Muscle of leg (tissue), 11 donors: ENCODE measurements around the gene LYPD6. TPM values are rescaled to one million over a fixed set of nuclear protein-coding genes. Genes with fewer than 3 reads are reported as not detected.
A peak's percentile ranks its signal among the peaks of the same experiment; 100 is the strongest.

ENCODE experiments used
- DNase-seq: peaks from one replicate; pipeline ENCODE4 v3.0.0; 2013
- H3K27ac ChIP-seq: one replicate; pipeline ENCODE4 v1.5.1; 2013; ENCODE audit warnings: mild to moderate bottlenecking, low read length, control low read depth
- H3K27me3 ChIP-seq: one replicate; pipeline ENCODE4 v1.6.1; 2013; ENCODE audit warnings: low read length; ENCODE audit not compliant: control insufficient read depth, insufficient read depth
- H3K36me3 ChIP-seq: one replicate; pipeline ENCODE4 v1.6.1; 2013; ENCODE audit warnings: low read length; ENCODE audit not compliant: control insufficient read depth, insufficient read depth
- H3K4me1 ChIP-seq: one replicate; pipeline ENCODE4 v1.6.1; 2013; ENCODE audit warnings: low read length; ENCODE audit not compliant: control insufficient read depth, insufficient read depth
- H3K4me3 ChIP-seq: one replicate; pipeline ENCODE4 v1.5.1; 2013; ENCODE audit warnings: low read length, control low read depth
- H3K9me3 ChIP-seq: replicated peaks from 2 replicates; pipeline ENCODE4 v1.6.1; 2013; ENCODE audit warnings: low read depth, low read length; ENCODE audit not compliant: control insufficient read depth
- WGBS: methylation state at CpG from one replicate; pipeline ENCODE4 v1.1.5; 2013; ENCODE audit warnings: missing lambda C conversion rate; ENCODE audit not compliant: insufficient coverage; 5-methylcytosine and 5-hydroxymethylcytosine counted together
- polyA plus RNA-seq, 8 donors: library from polyadenylated mRNA; unstranded; fragments of 120-200 nt; gene quantifications; one replicate each; pipeline versions ENCODE4 v1.2.1 to v1.2.3, GENCODE V29; 2013; ENCODE audit warnings: inconsistent platforms in 1 of 8, low replicate concordance in 1 of 8; ENCODE audit not compliant: insufficient read length in 8 of 8, insufficient read depth in 1 of 8
- total RNA-seq: library from RNA; stranded (reverse); fragments of 120-200 nt; gene quantifications from one replicate; pipeline ENCODE4 v1.2.4, GENCODE V29; 2013

LYPD6 gene
- total and polyA plus RNA-seq, 9 donors = 1.3 to 4.7 (median 1.8) TPM

DNA sequence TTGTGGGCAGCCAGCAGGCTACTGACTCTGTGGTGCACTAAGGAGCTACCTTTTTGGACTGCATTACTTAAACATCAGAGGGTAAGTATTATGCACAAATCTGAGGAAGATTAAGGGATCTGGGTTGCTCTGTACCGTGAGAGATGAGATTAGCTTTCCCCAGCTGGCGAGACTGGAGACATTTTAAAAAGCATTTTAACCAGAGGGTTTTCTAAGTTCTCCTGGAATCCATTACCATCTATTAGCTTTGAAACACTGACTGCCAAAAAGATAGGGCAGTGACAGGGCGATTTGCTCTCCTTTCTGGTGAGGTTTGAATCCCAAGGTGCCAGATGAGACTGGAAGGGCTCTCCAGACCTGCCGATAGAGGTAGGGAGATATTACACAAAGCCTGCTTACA is 63.2 kb downstream of the LYPD6 start:
- Histone ChIP-seq H3K36me3 (no peaks in the 10 kb centered on the region), H3K4me3 (no peak overlapping the region), H3K4me1 (no peaks in the 10 kb centered on the region), H3K27ac (no peak overlapping the region), H3K27me3 (no peaks in the 10 kb centered on the region), H3K9me3 (no peaks in the 10 kb centered on the region)
- DNase-seq = no peak
- 80% methylated on average over 1 of the region's 4 CpGs for WGBS

DNA sequence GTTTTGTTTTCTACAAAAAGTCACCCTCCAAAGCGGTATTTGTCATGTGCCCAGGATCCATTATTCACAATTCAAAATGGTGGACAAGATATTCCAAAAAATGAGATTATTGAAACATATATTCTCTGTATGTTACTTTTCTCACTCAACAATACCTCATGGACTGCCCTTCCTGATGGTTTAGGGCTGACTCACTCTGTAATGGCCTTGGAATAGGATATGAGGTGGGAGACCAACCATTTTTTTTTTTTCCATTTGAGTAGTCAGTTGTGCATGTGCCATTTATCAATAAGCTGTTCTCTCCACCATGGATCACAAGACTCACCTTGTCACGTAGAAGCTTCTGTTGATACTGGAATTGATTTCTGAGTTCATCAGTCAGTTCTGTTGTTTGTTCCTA is 64.5 kb downstream of the LYPD6 start:
- Histone ChIP-seq H3K36me3 (no peaks in the 10 kb centered on the region), H3K27ac (no peak overlapping the region), H3K9me3 (no peaks in the 10 kb centered on the region), H3K4me3 (no peak overlapping the region), H3K4me1 (no peaks in the 10 kb centered on the region), H3K27me3 (no peaks in the 10 kb centered on the region)
- WGBS = no CpG with 5 or more reads among the region's 2 CpGs
- DNase-seq = no peak

DNA sequence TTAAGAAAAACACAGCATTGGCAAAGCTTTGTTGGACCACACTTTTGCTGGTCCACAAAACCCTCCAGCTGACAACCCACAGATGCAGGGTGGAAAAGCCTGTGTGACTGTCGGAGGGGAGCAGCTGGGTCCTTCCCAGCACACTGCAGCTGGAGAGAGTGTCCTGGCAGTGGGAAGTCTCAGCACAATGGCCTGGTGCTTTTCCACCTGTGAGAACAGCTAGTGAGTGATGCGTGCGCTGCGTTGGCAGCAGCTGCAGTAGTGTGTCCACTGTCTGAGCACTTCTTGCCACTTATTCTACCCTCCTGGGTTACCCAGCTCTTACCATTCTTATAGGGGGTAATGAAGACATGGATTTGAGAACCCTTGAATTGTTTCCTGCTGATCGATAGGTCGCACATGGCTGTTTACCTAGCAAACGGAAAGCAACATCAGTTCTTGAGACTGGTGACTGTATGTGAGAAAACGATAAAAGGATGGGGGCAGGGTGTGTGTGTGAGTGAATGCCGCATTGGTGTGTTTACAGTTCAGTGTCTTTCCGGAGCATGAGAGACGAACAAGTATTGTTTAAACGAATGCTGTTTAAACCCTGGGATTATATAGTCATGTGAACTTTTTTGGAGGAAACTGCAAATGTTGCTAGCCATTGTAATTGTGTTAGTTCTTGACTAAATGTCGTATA is 69.7 kb downstream of the LYPD6 start:
- Histone ChIP-seq H3K36me3 (no peaks in the 10 kb centered on the region), H3K27me3 (no peaks in the 10 kb centered on the region), H3K4me1 (no peaks in the 10 kb centered on the region), H3K9me3 (no peaks in the 10 kb centered on the region), H3K4me3 (no peak overlapping the region), H3K27ac (no peak overlapping the region)
- DNase-seq = no peak
- WGBS = 78% methylated on average over 8 of the region's 13 CpGs

DNA sequence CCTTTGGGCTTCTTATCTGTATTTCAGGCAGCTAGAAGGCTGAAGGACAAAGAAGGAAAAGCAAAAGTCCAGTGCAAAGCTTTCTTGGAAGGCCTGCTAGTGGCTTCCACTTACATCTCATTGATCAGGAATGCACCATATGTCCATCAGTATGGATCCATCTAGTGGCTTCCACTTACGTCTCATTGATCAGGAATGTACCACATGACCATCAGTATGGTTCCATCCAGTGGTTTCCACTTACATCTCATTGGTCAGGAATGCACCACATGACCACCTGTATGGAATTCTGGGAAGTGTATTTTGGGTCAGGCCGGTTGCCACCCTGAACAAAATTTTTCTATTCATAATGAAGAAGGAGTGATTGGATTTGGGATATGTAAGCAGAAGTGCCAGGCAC is 70.6 kb downstream of the LYPD6 start:
- no peak for DNase-seq
- Histone ChIP-seq H3K4me1 (no peaks in the 10 kb centered on the region), H3K9me3 (no peaks in the 10 kb centered on the region), H3K27me3 (no peaks in the 10 kb centered on the region), H3K4me3 (no peak overlapping the region), H3K36me3 (no peaks in the 10 kb centered on the region), H3K27ac (no peak overlapping the region)
- WGBS = no CpG with 5 or more reads among the region's 2 CpGs

GRCh38 chr2:149409506-149409905 is 79.1 kb downstream of the LYPD6 start:
- WGBS = 81% methylated on average over 3 of the region's 3 CpGs
- Histone ChIP-seq H3K4me1 (no peaks in the 10 kb centered on the region), H3K36me3 (no peaks in the 10 kb centered on the region), H3K9me3 (no peaks in the 10 kb centered on the region), H3K27me3 (no peaks in the 10 kb centered on the region), H3K27ac (no peak overlapping the region), H3K4me3 (no peak overlapping the region)
- DNase-seq = no peak

- H3K27me3 ChIP-seq = no peaks in the 10 kb centered on the region
- no peak overlapping the region for H3K27ac ChIP-seq
- WGBS = 29% methylated on average over 1 of the region's 6 CpGs
- H3K9me3 ChIP-seq = no peaks in the 10 kb centered on the region
- H3K36me3 ChIP-seq = no peaks in the 10 kb centered on the region
- peak; percentile 26 for DNase-seq
- no peaks in the 10 kb centered on the region for H3K4me1 ChIP-seq
- no peak overlapping the region for H3K4me3 ChIP-seq
Measured at GRCh38 chr2:149410701-149411484, 80.5 kb downstream of the LYPD6 start.

DNA sequence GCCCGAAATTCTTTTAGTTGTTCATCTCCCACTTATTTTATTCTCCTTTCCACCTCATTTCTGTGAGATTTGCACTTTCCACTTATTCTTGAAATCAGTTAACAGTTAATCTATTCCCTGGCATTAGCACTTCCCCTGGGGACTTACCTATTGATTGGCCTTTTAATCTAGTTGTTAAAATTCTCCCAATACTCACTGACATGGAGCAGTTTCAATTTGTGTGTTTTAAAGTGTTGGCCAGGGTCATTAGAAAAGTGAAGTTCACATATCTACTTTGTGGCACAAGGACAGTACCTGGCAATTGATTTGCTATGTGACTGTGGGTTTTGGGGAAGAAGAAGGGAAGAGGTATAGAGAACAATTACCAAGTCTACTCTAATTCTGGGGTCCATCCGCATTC is 83.1 kb downstream of the LYPD6 start:
- no peak for DNase-seq
- no peak overlapping the region for H3K4me3 ChIP-seq
- H3K4me1 ChIP-seq = no peaks in the 10 kb centered on the region
- H3K27me3 ChIP-seq = no peaks in the 10 kb centered on the region
- no peaks in the 10 kb centered on the region for H3K36me3 ChIP-seq
- no peak overlapping the region for H3K27ac ChIP-seq
- no CpG with 5 or more reads among the region's 2 CpGs for WGBS
- H3K9me3 ChIP-seq = no peaks in the 10 kb centered on the region

- 0% methylated on average over 1 of the region's 1 CpG for WGBS
- Histone ChIP-seq H3K36me3 (no peaks in the 10 kb centered on the region), H3K4me1 (no peaks in the 10 kb centered on the region), H3K27me3 (no peaks in the 10 kb centered on the region), H3K9me3 (no peaks in the 10 kb centered on the region), H3K27ac (no peak overlapping the region), H3K4me3 (no peak overlapping the region)
- peak; percentile 12 for DNase-seq
Measured at GRCh38 chr2:149415086-149415485, 84.7 kb downstream of the LYPD6 start.

GRCh38 chr2:149418065-149418464 is 87.7 kb downstream of the LYPD6 start:
- Histone ChIP-seq H3K36me3 (no peaks in the 10 kb centered on the region), H3K4me1 (peaks cover 2% of the 10 kb centered on the region), H3K27ac (no peak overlapping the region), H3K4me3 (no peak overlapping the region), H3K9me3 (no peaks in the 10 kb centered on the region), H3K27me3 (no peaks in the 10 kb centered on the region)
- no peak for DNase-seq
- no CpG with 5 or more reads among the region's 5 CpGs for WGBS

- Histone ChIP-seq H3K4me3 (no peak overlapping the region), H3K36me3 (no peaks in the 10 kb centered on the region), H3K27ac (no peak overlapping the region), H3K27me3 (no peaks in the 10 kb centered on the region), H3K9me3 (no peaks in the 10 kb centered on the region), H3K4me1 (peaks cover 2% of the 10 kb centered on the region)
- 78% methylated on average over 7 of the region's 13 CpGs for WGBS
- no peak for DNase-seq
Measured at GRCh38 chr2:149420053-149420963, 89.9 kb downstream of the LYPD6 start.
